ENCODE results near the gene LHX4.

LHX4 gene

DNA sequence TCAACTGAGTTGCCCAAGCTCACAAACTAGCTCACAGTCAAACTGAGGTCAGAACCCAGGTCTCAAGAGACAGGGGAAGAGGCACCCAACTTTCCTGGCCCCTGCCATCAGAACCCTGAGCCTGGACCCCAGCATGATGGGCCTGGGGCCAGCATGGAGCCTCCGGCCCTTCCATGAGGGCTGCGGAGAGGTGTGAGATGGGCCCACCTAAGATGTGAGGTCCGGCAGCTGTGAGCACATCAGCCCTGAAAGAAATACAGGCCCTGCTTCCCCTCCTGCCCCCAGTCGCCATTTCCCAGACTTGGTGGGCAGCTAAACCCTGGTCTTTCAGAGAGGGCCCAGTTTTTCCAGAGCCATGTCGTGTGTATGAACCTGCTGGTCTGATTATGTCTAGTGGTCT, 44.8 kb upstream of the LHX4 start:
- TF ChIP-seq, protein P1, sequence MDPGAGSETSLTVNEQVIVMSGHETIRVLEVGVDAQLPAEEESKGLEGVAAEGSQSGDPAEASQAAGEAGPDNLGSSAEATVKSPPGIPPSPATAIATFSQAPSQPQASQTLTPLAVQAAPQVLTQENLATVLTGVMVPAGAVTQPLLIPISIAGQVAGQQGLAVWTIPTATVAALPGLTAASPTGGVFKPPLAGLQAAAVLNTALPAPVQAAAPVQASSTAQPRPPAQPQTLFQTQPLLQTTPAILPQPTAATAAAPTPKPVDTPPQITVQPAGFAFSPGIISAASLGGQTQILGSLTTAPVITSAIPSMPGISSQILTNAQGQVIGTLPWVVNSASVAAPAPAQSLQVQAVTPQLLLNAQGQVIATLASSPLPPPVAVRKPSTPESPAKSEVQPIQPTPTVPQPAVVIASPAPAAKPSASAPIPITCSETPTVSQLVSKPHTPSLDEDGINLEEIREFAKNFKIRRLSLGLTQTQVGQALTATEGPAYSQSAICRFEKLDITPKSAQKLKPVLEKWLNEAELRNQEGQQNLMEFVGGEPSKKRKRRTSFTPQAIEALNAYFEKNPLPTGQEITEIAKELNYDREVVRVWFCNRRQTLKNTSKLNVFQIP (CRISPR knock-in tag; IDR thresholded peaks at IDR 0.05; ENCODE audit: borderline replicate concordance, low read depth): no peak
- TF ChIP-seq, protein P2, sequence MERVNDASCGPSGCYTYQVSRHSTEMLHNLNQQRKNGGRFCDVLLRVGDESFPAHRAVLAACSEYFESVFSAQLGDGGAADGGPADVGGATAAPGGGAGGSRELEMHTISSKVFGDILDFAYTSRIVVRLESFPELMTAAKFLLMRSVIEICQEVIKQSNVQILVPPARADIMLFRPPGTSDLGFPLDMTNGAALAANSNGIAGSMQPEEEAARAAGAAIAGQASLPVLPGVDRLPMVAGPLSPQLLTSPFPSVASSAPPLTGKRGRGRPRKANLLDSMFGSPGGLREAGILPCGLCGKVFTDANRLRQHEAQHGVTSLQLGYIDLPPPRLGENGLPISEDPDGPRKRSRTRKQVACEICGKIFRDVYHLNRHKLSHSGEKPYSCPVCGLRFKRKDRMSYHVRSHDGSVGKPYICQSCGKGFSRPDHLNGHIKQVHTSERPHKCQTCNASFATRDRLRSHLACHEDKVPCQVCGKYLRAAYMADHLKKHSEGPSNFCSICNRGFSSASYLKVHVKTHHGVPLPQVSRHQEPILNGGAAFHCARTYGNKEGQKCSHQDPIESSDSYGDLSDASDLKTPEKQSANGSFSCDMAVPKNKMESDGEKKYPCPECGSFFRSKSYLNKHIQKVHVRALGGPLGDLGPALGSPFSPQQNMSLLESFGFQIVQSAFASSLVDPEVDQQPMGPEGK (CRISPR knock-in tag; IDR thresholded peaks at IDR 0.05; ENCODE audit: borderline replicate concordance): no peak
- no peak for TF ChIP-seq ARNTL (CRISPR knock-in tag; IDR thresholded peaks at IDR 0.05; ENCODE audit: borderline replicate concordance, low read depth)
- TF ChIP-seq CSDC2 (CRISPR knock-in tag; IDR thresholded peaks at IDR 0.05): no peak
- TF ChIP-seq ESRRG (CRISPR knock-in tag; IDR thresholded peaks at IDR 0.05): no peak
- TF ChIP-seq BACH2 (CRISPR knock-in tag; IDR thresholded peaks at IDR 0.05; ENCODE audit: borderline replicate concordance): no peak
- TF ChIP-seq RARB (CRISPR knock-in tag; IDR thresholded peaks at IDR 0.05): no peak
- TF ChIP-seq TCF4 (CRISPR knock-in tag; IDR thresholded peaks at IDR 0.05; ENCODE audit: borderline replicate concordance): no peak
- TF ChIP-seq, protein P3, sequence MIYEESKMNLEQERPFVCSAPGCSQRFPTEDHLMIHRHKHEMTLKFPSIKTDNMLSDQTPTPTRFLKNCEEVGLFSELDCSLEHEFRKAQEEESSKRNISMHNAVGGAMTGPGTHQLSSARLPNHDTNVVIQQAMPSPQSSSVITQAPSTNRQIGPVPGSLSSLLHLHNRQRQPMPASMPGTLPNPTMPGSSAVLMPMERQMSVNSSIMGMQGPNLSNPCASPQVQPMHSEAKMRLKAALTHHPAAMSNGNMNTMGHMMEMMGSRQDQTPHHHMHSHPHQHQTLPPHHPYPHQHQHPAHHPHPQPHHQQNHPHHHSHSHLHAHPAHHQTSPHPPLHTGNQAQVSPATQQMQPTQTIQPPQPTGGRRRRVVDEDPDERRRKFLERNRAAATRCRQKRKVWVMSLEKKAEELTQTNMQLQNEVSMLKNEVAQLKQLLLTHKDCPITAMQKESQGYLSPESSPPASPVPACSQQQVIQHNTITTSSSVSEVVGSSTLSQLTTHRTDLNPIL (CRISPR knock-in tag; IDR thresholded peaks at IDR 0.05; ENCODE audit: low read depth): no peak
- TF ChIP-seq ZFP30 (CRISPR knock-in tag; IDR thresholded peaks at IDR 0.05): no peak
- TF ChIP-seq ZNF565 (CRISPR knock-in tag; conservative IDR thresholded peaks at IDR 0.05; ENCODE audit: low read depth): no peak

DNA sequence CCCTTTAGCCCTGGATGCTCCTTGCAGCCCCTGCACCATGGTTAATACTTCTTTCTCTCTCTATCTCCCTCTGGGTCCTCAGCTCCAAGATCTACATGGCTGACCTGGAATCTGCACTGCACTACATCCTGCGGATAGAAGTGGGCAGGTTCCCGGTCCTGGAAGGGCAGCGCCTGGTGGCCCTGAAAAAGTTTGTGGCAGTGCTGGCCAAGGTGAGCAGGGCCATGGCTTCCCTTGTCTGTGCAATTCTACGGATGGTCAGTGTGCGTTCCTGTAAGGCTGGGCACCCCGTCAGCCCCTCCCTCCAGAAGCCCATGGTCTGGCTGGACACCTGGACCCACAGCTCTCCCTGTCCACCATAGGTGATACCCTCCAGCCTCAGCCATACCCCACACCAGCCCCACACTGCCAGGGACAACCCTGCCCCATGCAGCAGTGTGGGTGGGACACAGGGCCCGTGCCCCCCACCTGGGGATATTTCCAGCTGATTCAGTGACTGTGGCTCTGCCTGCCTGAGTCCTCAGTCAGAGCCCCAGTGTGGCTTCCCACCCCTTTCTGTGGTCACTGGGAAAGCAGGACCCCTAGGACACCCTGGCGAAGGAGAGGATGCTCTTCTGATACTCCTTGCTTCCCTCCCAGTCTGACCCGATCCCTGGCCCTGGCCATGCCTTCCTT, 44.0 kb upstream of the LHX4 start:
- ATAC-seq: no peak
- TF ChIP-seq, protein P4, sequence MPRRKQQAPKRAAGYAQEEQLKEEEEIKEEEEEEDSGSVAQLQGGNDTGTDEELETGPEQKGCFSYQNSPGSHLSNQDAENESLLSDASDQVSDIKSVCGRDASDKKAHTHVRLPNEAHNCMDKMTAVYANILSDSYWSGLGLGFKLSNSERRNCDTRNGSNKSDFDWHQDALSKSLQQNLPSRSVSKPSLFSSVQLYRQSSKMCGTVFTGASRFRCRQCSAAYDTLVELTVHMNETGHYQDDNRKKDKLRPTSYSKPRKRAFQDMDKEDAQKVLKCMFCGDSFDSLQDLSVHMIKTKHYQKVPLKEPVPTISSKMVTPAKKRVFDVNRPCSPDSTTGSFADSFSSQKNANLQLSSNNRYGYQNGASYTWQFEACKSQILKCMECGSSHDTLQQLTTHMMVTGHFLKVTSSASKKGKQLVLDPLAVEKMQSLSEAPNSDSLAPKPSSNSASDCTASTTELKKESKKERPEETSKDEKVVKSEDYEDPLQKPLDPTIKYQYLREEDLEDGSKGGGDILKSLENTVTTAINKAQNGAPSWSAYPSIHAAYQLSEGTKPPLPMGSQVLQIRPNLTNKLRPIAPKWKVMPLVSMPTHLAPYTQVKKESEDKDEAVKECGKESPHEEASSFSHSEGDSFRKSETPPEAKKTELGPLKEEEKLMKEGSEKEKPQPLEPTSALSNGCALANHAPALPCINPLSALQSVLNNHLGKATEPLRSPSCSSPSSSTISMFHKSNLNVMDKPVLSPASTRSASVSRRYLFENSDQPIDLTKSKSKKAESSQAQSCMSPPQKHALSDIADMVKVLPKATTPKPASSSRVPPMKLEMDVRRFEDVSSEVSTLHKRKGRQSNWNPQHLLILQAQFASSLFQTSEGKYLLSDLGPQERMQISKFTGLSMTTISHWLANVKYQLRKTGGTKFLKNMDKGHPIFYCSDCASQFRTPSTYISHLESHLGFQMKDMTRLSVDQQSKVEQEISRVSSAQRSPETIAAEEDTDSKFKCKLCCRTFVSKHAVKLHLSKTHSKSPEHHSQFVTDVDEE (CRISPR knock-in tag; IDR thresholded peaks at IDR 0.05): no peak
- TF ChIP-seq CSDC2 (CRISPR knock-in tag; IDR thresholded peaks at IDR 0.05): no peak
- TF ChIP-seq GLIS3 (CRISPR knock-in tag; IDR thresholded peaks at IDR 0.05): no peak
- no peak for TF ChIP-seq ISL1 (CRISPR knock-in tag; IDR thresholded peaks at IDR 0.05)
- no peak for TF ChIP-seq OSR1 (CRISPR knock-in tag; IDR thresholded peaks at IDR 0.05)
- no peak for TF ChIP-seq ZFP30 (CRISPR knock-in tag; IDR thresholded peaks at IDR 0.05)
- no peak for TF ChIP-seq ARNTL (CRISPR knock-in tag; IDR thresholded peaks at IDR 0.05; ENCODE audit: borderline replicate concordance, low read depth)
- no peak for TF ChIP-seq ZC3H10 (CRISPR knock-in tag; IDR thresholded peaks at IDR 0.05)
- no peak for TF ChIP-seq TOX (CRISPR knock-in tag; IDR thresholded peaks at IDR 0.05; ENCODE audit: borderline replicate concordance)
- TF ChIP-seq, protein P3 (CRISPR knock-in tag; IDR thresholded peaks at IDR 0.05; ENCODE audit: low read depth): no peak
- TF ChIP-seq ZNF8 (CRISPR knock-in tag; IDR thresholded peaks at IDR 0.05): no peak
- TF ChIP-seq TCF4 (CRISPR knock-in tag; IDR thresholded peaks at IDR 0.05; ENCODE audit: borderline replicate concordance): no peak
- TF ChIP-seq ZNF70 (CRISPR knock-in tag; IDR thresholded peaks at IDR 0.05): no peak
- TF ChIP-seq, protein P1 (CRISPR knock-in tag; IDR thresholded peaks at IDR 0.05; ENCODE audit: borderline replicate concordance, low read depth): no peak
- TF ChIP-seq, protein P2 (CRISPR knock-in tag; IDR thresholded peaks at IDR 0.05; ENCODE audit: borderline replicate concordance): no peak
- TF ChIP-seq, protein P5, sequence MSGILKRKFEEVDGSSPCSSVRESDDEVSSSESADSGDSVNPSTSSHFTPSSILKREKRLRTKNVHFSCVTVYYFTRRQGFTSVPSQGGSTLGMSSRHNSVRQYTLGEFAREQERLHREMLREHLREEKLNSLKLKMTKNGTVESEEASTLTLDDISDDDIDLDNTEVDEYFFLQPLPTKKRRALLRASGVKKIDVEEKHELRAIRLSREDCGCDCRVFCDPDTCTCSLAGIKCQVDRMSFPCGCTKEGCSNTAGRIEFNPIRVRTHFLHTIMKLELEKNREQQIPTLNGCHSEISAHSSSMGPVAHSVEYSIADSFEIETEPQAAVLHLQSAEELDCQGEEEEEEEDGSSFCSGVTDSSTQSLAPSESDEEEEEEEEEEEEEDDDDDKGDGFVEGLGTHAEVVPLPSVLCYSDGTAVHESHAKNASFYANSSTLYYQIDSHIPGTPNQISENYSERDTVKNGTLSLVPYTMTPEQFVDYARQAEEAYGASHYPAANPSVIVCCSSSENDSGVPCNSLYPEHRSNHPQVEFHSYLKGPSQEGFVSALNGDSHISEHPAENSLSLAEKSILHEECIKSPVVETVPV (CRISPR knock-in tag; IDR thresholded peaks at IDR 0.05): no peak
- TF ChIP-seq BACH2 (CRISPR knock-in tag; IDR thresholded peaks at IDR 0.05; ENCODE audit: borderline replicate concordance): no peak
- no peak for TF ChIP-seq RARB (CRISPR knock-in tag; IDR thresholded peaks at IDR 0.05)
- TF ChIP-seq ESRRG (CRISPR knock-in tag; IDR thresholded peaks at IDR 0.05): no peak

More for the DNA sequence above, 44.8 kb upstream of the LHX4 start:
- ATAC-seq: no peak
